Effector memory CD4-positive, alpha-beta T cell (primary cell): Measurements from ENCODE around the gene NAALADL2.

Experiments used
- DNase-seq, 3 donors: peaks; one replicate each; pipeline ENCODE4 v3.0.0-alpha.2; 2020
- H3K27ac ChIP-seq: 2 replicates; pipeline ENCODE4 v1.7.0; 2013; ENCODE audit warnings: mild to moderate bottlenecking, low read length, moderate library complexity; ENCODE audit not compliant: insufficient read depth, poor library complexity, severe bottlenecking
- H3K27me3 ChIP-seq: replicated peaks from 2 replicates; pipeline ENCODE4 v1.7.0; 2013; ENCODE audit warnings: mild to moderate bottlenecking, low read length; ENCODE audit not compliant: insufficient read depth, control insufficient read depth, poor library complexity, severe bottlenecking
- H3K36me3 ChIP-seq: 2 replicates; pipeline ENCODE4 v1.7.0; 2013; ENCODE audit warnings: mild to moderate bottlenecking, low read length, moderate library complexity; ENCODE audit not compliant: control insufficient read depth, insufficient read depth
- H3K4me1 ChIP-seq: 2 replicates; pipeline ENCODE4 v1.7.0; 2013; ENCODE audit warnings: low read length, mild to moderate bottlenecking; ENCODE audit not compliant: control insufficient read depth, insufficient read depth, poor library complexity, severe bottlenecking
- H3K4me3 ChIP-seq: 2 replicates; pipeline ENCODE4 v1.7.0; 2013; ENCODE audit warnings: low read length, low read depth, mild to moderate bottlenecking; ENCODE audit not compliant: insufficient read depth, poor library complexity, severe bottlenecking
- H3K9me3 ChIP-seq: 2 replicates; pipeline ENCODE4 v1.7.0; 2013; ENCODE audit warnings: mild to moderate bottlenecking, low read length, moderate library complexity; ENCODE audit not compliant: control insufficient read depth

The NAALADL2 gene

DNA sequence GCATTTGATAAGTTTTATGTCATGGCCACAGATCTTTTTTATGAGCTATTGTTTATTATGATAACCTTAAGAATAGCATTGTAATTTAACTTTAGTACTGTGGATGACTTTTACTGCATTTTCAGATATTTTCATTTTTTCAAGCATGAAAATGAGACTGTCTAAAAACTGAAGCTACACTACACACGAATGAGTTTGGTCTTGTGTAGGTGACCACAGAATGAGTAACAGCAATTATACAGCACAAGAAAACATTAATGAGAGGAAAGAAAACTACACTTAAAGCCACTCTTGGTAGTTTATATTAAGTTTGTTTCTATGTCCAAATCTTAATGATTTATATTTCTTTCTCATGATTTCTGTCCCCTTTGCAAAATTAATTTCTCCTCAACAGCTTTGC lies 809.2 kb downstream of the NAALADL2 start:
- Histone ChIP-seq H3K4me1 (no peaks in the 10 kb centered on the region), H3K4me3 (no peak overlapping the region), H3K27me3 (no peaks in the 10 kb centered on the region), H3K9me3 (no peaks in the 10 kb centered on the region), H3K36me3 (no peaks in the 10 kb centered on the region), H3K27ac (no peak overlapping the region)
- DNase-seq, result no peak

DNA sequence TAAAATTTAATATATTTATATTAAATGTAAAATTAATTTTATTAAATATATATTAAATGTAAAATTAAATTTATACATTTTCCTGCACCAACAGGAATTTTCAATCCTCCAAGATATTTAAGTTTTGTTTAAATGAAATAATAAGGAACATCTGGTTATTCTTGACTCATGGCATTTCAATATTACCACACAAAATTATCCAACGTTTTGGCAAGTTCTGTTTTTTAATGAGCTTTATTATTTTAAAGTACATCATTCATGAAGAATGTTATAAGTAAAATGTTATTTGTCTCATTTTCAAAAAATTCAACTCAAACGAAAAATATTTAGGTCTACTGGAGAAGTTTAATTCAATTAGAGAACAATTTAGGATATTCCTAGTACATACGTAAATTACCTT lies 811.4 kb downstream of the NAALADL2 start:
- Histone ChIP-seq H3K4me1 (no peaks in the 10 kb centered on the region), H3K27me3 (no peaks in the 10 kb centered on the region), H3K36me3 (no peaks in the 10 kb centered on the region), H3K27ac (no peak overlapping the region), H3K4me3 (no peak overlapping the region), H3K9me3 (no peaks in the 10 kb centered on the region)
- no peak for DNase-seq

DNA sequence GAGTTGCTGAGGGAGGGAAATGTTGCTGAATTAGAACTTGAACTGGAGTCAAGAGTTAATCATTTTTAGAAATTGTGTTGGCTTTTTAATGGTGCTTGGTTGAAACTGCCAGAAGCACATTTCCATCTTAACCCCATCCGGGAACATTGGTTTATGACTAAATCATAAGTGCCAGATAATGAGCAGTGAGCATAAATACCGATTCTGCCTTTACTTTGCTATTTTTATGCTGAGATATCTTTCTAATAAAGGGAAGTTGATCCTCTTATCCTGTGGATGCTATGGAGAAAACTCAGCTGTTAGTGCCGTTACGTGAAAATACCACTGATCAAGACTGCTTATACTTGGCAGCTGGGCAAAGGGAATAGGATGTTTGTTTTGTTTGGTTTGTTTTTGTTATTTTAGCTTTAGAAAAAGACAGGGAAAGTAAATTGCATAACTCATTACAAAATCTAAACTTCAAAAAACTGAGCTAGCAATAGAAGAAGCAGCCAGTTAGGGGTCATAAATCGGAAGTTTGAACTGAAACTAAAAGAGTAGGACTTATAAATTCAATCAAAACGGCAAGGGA lies 813.1 kb downstream of the NAALADL2 start:
- Histone ChIP-seq H3K27me3 (no peaks in the 10 kb centered on the region), H3K4me3 (no peak overlapping the region)
- no peak for DNase-seq

GRCh38 chr3:175679568-175679967 lies 820.4 kb downstream of the NAALADL2 start:
- no peaks in the 10 kb centered on the region for H3K36me3 ChIP-seq
- no peaks in the 10 kb centered on the region for H3K4me1 ChIP-seq
- H3K9me3 ChIP-seq, result no peaks in the 10 kb centered on the region
- no peak overlapping the region for H3K27ac ChIP-seq
- DNase-seq, result no peak
- no peak overlapping the region for H3K4me3 ChIP-seq
- H3K27me3 ChIP-seq, result no peaks in the 10 kb centered on the region

More for the DNA sequence above, 813.1 kb downstream of the NAALADL2 start:
- H3K4me1 ChIP-seq, result no peaks in the 10 kb centered on the region
- H3K27ac ChIP-seq, result no peak overlapping the region
- no peaks in the 10 kb centered on the region for H3K9me3 ChIP-seq
- H3K36me3 ChIP-seq, result no peaks in the 10 kb centered on the region

DNA sequence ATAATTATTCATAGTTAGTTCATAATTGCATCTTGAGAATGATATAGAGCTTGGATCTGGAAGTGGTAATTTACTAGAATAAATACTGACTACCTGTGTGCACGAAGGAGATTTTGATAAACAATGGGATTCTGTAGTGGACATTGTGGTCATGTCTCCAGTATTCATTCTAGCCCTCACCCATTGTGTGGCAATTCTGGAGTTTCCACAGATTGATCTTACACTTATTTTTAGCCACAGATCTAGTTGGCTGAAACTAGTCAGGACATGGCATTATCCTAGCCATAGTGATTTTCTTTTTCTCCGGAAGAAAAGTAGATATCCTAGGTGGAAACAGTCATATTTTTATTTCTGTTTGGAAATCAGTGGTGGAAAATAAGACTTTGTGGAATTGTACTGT lies 833.1 kb downstream of the NAALADL2 start:
- H3K4me1 ChIP-seq, result no peaks in the 10 kb centered on the region
- H3K27me3 ChIP-seq, result no peaks in the 10 kb centered on the region
- H3K27ac ChIP-seq, result no peak overlapping the region
- no peaks in the 10 kb centered on the region for H3K9me3 ChIP-seq
- H3K4me3 ChIP-seq, result no peak overlapping the region
- H3K36me3 ChIP-seq, result no peaks in the 10 kb centered on the region
- no peak for DNase-seq

GRCh38 chr3:175695251-175695650 lies 836.1 kb downstream of the NAALADL2 start:
- Histone ChIP-seq H3K4me1 (no peaks in the 10 kb centered on the region), H3K9me3 (no peaks in the 10 kb centered on the region), H3K4me3 (no peak overlapping the region), H3K27ac (no peak overlapping the region), H3K27me3 (no peaks in the 10 kb centered on the region), H3K36me3 (no peaks in the 10 kb centered on the region)
- DNase-seq, result no peak

GRCh38 chr3:175702956-175703355 lies 843.8 kb downstream of the NAALADL2 start:
- no peak overlapping the region for H3K4me3 ChIP-seq
- DNase-seq, result no peak
- H3K27ac ChIP-seq, result no peak overlapping the region
- H3K27me3 ChIP-seq, result no peaks in the 10 kb centered on the region
- H3K36me3 ChIP-seq, result no peaks in the 10 kb centered on the region
- no peaks in the 10 kb centered on the region for H3K4me1 ChIP-seq
- H3K9me3 ChIP-seq, result no peaks in the 10 kb centered on the region

DNA sequence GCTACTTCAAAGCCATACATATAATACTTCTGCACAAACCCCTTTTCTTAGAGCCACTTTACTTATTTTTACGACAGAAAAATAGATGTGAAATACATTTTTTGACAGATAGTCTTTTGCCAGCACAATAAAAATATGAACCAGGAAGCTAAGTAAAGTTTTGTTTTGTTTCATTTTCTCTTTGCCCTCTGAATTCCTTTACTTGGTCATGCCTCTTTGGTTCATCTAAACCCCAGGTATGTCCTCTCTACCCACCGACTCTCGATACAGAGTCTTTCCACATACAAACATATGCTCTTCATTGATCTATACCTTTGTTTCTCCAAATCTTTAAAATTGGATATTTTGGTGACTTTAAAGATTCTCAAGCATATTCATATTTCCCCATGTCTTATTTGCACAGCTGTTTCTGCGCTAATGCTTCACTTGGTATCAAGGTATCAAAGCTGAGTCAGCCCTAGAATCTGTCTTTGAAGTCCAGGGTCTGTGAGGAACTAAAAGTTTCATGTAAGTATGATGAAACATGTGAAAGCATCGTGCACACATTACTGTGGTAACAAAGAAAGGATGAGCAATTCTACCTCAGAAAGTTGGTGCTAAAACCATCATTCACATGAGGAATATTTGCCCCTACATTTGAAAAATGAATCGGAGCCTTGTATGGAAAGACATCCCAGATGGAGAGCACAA lies 845.4 kb downstream of the NAALADL2 start:
- no peak for DNase-seq
- no peaks in the 10 kb centered on the region for H3K9me3 ChIP-seq
- no peak overlapping the region for H3K27ac ChIP-seq
- no peaks in the 10 kb centered on the region for H3K27me3 ChIP-seq
- no peaks in the 10 kb centered on the region for H3K36me3 ChIP-seq
- no peaks in the 10 kb centered on the region for H3K4me1 ChIP-seq
- no peak overlapping the region for H3K4me3 ChIP-seq

- Histone ChIP-seq H3K27me3 (no peaks in the 10 kb centered on the region), H3K9me3 (no peaks in the 10 kb centered on the region), H3K4me1 (no peaks in the 10 kb centered on the region), H3K4me3 (no peak overlapping the region), H3K36me3 (no peaks in the 10 kb centered on the region), H3K27ac (no peak overlapping the region)
- no peak for DNase-seq
These were observed 854.1 kb downstream of the NAALADL2 start for GRCh38 chr3:175713268-175713667.

GRCh38 chr3:175716446-175716845 lies 857.3 kb downstream of the NAALADL2 start:
- Histone ChIP-seq H3K4me3 (no peak overlapping the region), H3K9me3 (no peaks in the 10 kb centered on the region), H3K27me3 (no peaks in the 10 kb centered on the region), H3K36me3 (no peaks in the 10 kb centered on the region), H3K4me1 (no peaks in the 10 kb centered on the region), H3K27ac (no peak overlapping the region)
- DNase-seq, result no peak
